GM18868 (cell line): Measurements from ENCODE around the gene C11orf42.
A peak's percentile ranks its signal among the peaks of the same experiment; 100 is the strongest.

Source experiments
- ATAC-seq: cut with Tn5 transposase; IDR thresholded peaks from one replicate; pipeline ENCODE4 v1.9.1; 2021; ENCODE audit warnings: mild to moderate bottlenecking, moderate library complexity; ENCODE audit not compliant: unreplicated experiment

The C11orf42 gene

GRCh38 chr11:6205366-6205765, at the start of gene C11orf42:
C11orf42 (plus strand) TSS chr11:6205557; CDS start chr11:6205616, 59 bp downstream.
- ATAC-seq, result no peak

GRCh38 chr11:6156628-6157359, 48.6 kb upstream of the C11orf42 start:
- no peak for ATAC-seq

GRCh38 chr11:6170226-6170625, 35.1 kb upstream of the C11orf42 start, which contains the start of gene OR52B2:
OR52B2 (minus strand) TSS chr11:6170326; CDS start chr11:6170326, 0 bp downstream.
- ATAC-seq, result no peak

GRCh38 chr11:6175440-6175839, 29.9 kb upstream of the C11orf42 start:
- ATAC-seq, result no peak

GRCh38 chr11:6191742-6192141, 13.6 kb upstream of the C11orf42 start:
- no peak for ATAC-seq

- ATAC-seq, result no peak
These were observed 11.2 kb upstream of the C11orf42 start for GRCh38 chr11:6194065-6194581.

GRCh38 chr11:6196396-6196795, 9.0 kb upstream of the C11orf42 start:
- peak; percentile 43 for ATAC-seq

GRCh38 chr11:6197466-6198200, 7.7 kb upstream of the C11orf42 start:
- ATAC-seq, result no peak

- ATAC-seq, result no peak
These were observed 6.1 kb upstream of the C11orf42 start, which contains the start of gene OR52W1 for GRCh38 chr11:6199174-6199810. OR52W1 (plus strand) TSS chr11:6199224; CDS start chr11:6199224, 0 bp downstream.

GRCh38 chr11:6200975-6201374, 4.4 kb upstream of the C11orf42 start:
- no peak for ATAC-seq

- ATAC-seq, result no peak
These were observed 3.9 kb upstream of the C11orf42 start for GRCh38 chr11:6201481-6201880.

GRCh38 chr11:6202041-6202440, 3.3 kb upstream of the C11orf42 start:
- no peak for ATAC-seq

GRCh38 chr11:6203327-6203726, 2.0 kb upstream of the C11orf42 start:
- peak; percentile 78 for ATAC-seq

GRCh38 chr11:6204706-6205105, 651 bp upstream of the C11orf42 start:
- no peak for ATAC-seq

GRCh38 chr11:6206456-6207180, 1.3 kb downstream of the C11orf42 start:
- ATAC-seq, result no peak

GRCh38 chr11:6209801-6210200, 4.4 kb downstream of the C11orf42 start:
- no peak for ATAC-seq

GRCh38 chr11:6210274-6210955, 5.1 kb downstream of the C11orf42 start:
- ATAC-seq, result no peak

GRCh38 chr11:6214530-6214929, 9.2 kb downstream of the C11orf42 start:
- no peak for ATAC-seq

GRCh38 chr11:6216501-6216900, 11.1 kb downstream of the C11orf42 start:
- no peak for ATAC-seq

GRCh38 chr11:6217722-6218121, 12.4 kb downstream of the C11orf42 start:
- no peak for ATAC-seq
